Measurements from ENCODE around the gene B4GALNT1.

- TF ChIP-seq CTCF (IDR thresholded peaks at IDR 0.05) (no peak), POLR2A (IDR thresholded peaks at IDR 0.05) (no peak)
These were observed 13.4 kb downstream of the B4GALNT1 start for GRCh38 chr12:57619434-57620244.
